T47D (cell line): ENCODE results near the gene POU6F1.
A peak's percentile ranks its signal among the peaks of the same experiment; 100 is the strongest.

Experiments used
- DNase-seq, 2 experiments: peaks; one replicate each; pipeline versions ENCODE4 v3.0.0 to v3.0.0-alpha.2; 2011 to 2012; ENCODE audit warnings: low read depth in 1 of 2, low spot score in 1 of 2
- JUND ChIP-seq: IDR thresholded peaks from 2 replicates; pipeline ENCODE4 v1.6.1; 2012; ENCODE audit warnings: low read depth
- in situ Hi-C: cut with HindIII; loops from 2 replicates; pipeline ENCODE4 v1.10.0; 2016; ENCODE audit warnings: low sequenced_read_pairs, low pct_unique_long_range_greater_than_20kb

POU6F1 gene

DNA sequence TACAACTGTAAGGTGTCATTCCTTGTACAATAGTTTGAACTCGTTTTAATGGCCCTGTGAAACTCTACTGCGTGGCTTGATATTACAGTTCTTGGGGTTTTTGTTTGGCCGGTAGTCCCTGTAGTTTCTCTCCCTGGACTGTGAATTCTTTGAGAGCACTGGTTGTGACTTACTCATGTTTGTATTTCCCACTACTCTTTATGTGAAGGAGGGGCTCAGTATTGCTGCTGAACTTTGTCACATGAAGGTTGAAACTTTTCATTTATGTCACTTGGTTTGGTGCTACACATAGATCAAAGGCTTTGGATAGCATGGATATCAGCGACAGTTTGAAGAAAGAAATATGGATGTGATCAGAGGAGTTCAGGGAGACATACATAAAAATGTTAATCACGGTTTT, 1.5 kb upstream of the POU6F1 start:
- in situ Hi-C loops = no loop called here
- TF ChIP-seq JUND = no peak
- DNase-seq = no peak

DNA sequence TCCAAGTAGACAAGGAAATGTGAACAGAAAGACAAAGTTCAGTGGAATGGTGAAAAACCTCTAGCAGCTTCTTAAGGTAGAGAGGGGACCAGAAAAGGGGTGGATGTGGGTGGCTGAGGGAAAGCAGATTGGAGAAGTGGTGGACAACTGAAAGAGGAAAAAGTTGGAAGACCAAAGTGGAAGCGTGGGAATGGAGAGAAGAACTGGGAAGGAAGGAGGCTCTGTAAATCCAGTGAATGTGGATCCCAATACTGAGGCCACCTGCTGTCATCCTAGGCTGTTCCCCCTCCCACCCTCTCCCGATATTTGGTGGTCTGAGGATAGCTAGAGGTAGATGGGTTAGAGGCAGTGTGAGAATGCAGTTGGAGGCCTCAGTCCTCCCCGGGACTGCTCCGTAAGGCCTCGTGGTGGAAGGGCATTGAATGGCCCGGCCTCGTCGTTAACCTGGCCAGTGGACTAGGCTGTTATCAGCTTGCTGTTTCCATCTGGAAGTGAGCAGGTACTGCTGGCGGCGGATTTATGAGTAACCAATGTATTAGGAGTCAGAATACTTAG, 822 bp upstream of the POU6F1 start:
- no peak for DNase-seq
- no peak for TF ChIP-seq JUND
- in situ Hi-C loops = no loop called here

DNA sequence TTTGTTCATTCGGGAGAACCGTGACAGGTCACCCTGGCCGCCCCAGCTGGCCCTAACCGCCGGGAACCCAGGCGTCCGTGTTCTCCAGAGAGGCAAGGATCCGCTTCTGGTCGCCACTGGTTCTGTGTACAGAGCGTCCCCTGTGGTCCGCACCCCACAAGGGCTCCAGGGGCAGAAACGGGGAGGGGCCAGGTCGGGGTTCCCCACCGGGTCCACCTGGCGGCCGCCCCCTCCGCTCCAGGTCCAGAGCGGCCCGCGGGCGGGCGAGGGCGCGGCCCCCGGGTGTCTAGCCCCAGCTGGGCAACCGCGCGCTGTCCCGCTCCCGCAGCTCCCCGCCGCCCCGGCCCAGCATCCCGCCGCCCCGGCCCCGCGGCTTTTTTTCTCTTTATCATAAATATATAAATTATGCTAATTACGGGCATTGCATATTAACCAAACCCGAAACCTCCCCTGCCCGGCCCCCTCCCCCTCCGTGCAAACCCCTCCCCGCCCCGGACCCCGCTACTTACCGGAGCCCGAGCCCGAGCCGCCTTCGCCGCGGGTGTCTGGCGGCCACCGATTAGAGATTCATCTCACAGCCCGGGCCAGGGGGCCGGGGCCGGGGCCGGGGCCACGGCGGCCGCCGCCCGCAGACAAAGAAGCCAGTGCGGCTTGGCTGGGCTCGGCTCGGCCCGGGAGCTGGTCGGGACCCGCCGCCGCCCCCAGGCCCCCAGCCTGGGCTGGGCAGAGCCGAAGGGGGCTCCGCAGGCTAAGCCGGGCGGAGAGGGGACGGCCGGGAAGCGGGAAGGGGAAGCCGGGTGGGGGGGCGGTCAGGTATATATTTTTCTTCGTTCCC, 512 bp downstream of the POU6F1 start:
- no peak for TF ChIP-seq JUND
- DNase-seq = peak; percentile 58 to 71
- in situ Hi-C loops = no loop called here

DNA sequence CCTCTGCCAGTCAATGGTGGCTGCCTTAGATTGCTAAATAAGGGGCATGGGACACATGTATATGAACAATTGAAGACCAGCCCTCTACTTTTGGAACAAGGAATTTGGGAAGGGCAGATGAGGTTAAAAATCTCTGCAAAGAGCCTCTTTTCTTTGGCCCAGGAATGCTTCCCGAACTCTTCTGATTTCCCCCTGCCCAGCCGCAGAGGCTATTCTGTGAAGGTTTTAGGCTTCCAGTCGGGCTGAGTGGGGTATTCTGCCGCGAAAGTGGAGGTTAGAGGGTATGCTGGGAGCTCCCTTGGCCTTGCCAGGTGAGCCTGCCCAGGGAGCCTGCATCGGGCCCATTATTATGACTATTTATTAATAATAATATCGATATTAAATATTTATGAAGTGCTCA, 1.2 kb downstream of the POU6F1 start:
- DNase-seq = no peak
- in situ Hi-C loops = no loop called here
- no peak for TF ChIP-seq JUND

DNA sequence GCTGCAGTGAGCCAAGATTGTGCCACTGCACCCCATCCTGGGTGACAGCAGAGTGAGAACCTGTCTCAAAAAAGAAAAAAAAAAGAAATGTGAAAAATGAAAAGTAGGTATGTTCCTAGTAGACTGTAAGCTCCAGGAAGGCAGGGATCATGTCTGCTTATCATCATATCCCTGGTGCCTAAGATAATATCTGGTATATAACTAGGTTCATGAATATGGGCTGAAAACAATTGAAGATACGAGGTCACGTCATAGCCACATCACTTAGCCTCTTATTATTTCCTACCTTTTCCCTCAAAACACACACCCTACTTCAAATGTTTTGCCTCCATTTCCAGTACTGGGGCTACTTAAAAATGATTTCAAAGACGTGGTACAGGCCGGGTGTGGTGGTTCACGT, 3.0 kb downstream of the POU6F1 start:
- no peak for DNase-seq
- TF ChIP-seq JUND = no peak
- in situ Hi-C loops = no loop called here

DNA sequence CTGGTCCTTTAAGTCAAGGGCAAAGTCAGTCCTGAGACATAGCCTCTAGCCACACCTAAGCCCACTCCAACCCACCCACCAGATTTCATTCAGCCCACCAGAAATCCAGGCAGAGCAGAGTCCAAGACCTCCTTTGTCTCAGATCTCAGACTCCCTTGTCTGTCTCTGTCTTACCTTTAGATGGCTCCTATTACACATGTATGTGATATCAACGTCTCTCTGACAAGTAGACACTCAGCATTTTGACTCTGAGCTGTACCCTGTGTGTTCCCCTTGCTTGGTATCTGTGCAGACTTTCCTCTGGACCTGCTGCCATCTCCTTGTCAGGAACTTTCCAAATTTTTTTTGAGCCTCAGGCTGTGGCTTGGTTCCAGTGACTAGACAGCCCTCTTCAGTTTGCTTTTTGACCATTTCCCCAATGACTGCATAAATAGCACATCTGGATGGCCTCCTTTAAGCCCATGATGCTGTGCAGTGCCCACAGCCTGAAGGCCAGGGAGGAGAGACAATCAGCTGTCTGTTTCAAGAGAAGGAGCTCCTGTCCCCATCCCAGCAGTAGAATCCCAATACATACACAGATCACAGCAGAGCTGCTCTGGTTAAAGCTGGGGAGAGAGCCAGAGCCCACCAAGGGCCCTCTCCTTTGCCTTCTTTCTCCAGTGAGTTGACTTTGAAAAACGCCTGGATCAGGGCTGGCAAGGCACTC, 7.0 kb downstream of the POU6F1 start:
- TF ChIP-seq JUND = no peak
- in situ Hi-C loops = no loop called here
- DNase-seq = no peak

DNA sequence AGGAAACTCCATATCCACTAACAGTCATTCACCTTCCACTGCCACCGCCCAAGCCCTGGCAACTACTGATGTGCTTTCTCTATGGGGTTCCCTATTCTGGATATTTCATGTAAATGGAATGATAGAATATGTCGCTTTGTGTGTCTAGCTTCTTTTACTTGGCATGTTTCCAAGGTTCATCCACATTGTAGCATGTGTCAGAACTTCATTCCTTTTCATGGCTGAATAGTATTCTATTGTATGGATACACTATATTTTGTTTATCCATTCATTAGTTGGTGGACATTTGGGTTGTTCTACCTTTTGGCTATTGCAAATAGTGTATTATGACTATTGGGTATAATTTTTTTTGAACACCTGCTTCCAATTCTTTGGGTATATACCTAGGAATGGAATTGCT, 8.6 kb downstream of the POU6F1 start:
- DNase-seq = no peak
- TF ChIP-seq JUND = no peak
- in situ Hi-C loops = no loop called here

DNA sequence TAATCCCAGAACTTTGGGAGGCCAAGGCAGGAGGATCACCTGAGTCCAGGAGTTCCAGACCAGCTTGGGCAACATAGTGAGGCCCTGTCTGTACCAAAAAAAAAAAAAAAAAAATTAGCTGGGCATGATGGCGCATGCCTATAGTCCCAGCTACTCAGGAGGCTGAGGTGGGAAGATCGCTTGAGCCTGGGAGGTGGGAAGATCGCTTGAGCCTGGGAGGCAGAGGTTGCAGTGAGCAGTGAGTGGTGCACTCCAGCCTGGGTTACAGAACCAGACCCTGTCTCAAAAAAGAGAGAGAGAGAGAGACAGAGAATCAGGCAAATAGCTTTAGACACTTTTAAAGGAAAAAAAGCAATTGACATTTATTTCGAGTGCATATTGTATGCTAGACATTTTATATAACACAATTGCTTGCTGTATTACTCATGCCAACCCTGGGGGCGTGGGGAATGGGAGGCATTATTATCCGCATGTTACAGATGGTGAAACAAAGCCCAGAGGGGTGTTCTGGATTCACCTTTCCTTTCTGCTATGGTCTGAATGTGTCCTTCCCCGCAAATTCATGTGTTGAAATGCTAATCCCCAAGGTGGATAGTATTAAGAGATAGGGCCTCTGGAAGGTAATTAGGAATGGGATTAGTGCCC, 9.7 kb downstream of the POU6F1 start:
- DNase-seq = no peak
- in situ Hi-C loops = no loop called here
- no peak for TF ChIP-seq JUND

DNA sequence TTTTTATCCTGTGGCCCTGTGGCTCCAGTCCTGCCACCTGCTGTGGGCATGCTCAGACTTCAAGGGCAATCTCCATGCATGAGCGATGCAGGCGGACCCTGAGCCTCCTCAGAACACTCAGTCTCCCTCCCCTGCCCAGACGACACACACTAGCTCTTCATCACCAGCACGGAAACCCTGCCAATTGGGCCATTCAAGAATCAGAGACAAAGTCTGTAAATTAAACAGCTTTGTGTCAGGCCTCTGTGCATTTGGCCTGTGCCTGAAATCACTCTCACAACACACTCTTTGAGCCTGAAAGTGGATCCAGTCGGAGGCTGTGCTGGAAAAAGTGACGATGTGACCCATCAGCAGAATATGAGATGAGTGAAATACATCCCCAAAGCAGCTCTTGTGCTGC, 12.5 kb downstream of the POU6F1 start:
- TF ChIP-seq JUND = no peak
- no peak for DNase-seq
- in situ Hi-C loops = no loop called here

DNA sequence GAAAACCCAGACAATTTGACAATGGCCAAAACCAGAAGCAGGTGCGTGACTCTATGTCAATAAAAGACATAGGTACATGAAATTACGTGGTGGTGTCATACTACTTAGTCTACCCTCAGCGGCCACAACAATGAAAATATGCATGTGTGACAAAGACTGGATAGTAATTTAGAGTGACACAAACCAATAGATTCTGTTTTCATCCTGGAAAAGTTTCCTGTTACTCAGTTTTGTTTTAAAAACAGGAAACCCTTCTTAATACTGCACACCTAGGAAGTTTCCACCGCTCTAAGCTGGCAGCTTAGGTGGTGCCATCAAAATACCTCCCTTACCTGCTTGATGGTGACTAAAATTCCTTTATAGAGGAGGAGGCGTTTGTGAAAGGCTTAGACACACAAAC, 15.1 kb downstream of the POU6F1 start:
- in situ Hi-C loops = no loop called here
- DNase-seq = no peak
- TF ChIP-seq JUND = no peak

DNA sequence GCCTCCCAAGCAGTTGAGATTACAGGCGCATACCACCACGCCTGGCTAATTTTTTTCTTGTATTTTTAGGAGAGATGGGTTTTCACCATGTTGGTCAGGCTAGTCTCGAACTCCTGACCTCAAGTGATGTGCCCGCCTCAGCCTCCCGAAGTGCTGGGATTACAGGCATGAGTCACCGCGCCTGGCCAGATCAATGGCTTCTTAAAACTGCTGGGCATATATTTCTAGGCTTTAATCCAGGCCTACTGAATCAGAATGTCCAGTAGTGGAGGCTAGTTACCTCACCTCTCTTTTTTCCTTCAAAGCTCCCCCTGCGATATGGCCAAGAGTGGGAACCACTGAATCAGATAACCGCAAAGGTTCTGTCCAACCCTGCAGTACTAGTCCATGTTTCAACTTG, 17.1 kb downstream of the POU6F1 start:
- no peak for TF ChIP-seq JUND
- DNase-seq = no peak
- in situ Hi-C loops = no loop called here

DNA sequence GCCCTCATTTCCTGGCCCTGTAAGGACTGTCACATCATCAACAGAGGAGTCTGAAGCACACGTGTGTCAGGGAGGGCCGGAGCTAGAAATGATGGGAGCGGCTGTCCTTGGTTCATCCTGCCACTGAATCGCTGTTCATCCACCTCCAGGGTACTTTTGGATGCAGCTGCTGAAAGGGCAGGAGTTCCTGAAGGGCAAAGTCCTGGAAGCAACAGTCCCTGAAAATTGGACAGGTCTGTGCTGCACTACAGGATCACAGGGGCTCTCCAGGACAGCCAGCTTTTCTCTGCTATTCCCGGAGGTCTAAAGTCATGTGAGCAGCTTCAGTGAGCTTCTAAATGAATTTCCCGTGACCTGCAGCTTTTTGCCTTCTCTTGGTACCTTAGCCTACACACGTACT, 17.7 kb downstream of the POU6F1 start:
- no peak for TF ChIP-seq JUND
- in situ Hi-C loops = no loop called here
- no peak for DNase-seq
